ENCODE results near the gene POLN.

The POLN gene

GRCh38 chr4:2065106-2065930, 176.6 kb downstream of the POLN start:
- no peak for DNase-seq (ENCODE audit: low read depth)
- TF ChIP-seq POLR2A (IDR thresholded peaks at IDR 0.05; ENCODE audit: extremely low read depth, insufficient read length) (no peak), MYC (IDR thresholded peaks at IDR 0.05; ENCODE audit: low read depth, low read length) (no peak), CTCF (IDR thresholded peaks at IDR 0.05; ENCODE audit: low read depth, low read length) (no peak), MAX (IDR thresholded peaks at IDR 0.05; ENCODE audit: low read depth, low read length) (no peak)
- no peak overlapping the region for H3K4me3 ChIP-seq (ENCODE audit: low read depth, low read length)

GRCh38 chr4:2064276-2064991, 177.5 kb downstream of the POLN start:
- H3K4me3 ChIP-seq (ENCODE audit: low read depth, low read length) = no peak overlapping the region
- no peak for TF ChIP-seq MAX (IDR thresholded peaks at IDR 0.05; ENCODE audit: low read depth, low read length)
- no peak for TF ChIP-seq POLR2A (IDR thresholded peaks at IDR 0.05; ENCODE audit: extremely low read depth, insufficient read length)
- TF ChIP-seq MYC (IDR thresholded peaks at IDR 0.05; ENCODE audit: low read depth, low read length) = no peak
- no peak for TF ChIP-seq CTCF (IDR thresholded peaks at IDR 0.05; ENCODE audit: low read depth, low read length)
- DNase-seq (ENCODE audit: low read depth) = no peak

- no peak for DNase-seq (ENCODE audit: low read depth)
- no peak overlapping the region for H3K4me3 ChIP-seq (ENCODE audit: low read depth, low read length)
- no peak for TF ChIP-seq CTCF (IDR thresholded peaks at IDR 0.05; ENCODE audit: low read depth, low read length)
- no peak for TF ChIP-seq MYC (IDR thresholded peaks at IDR 0.05; ENCODE audit: low read depth, low read length)
- TF ChIP-seq POLR2A (IDR thresholded peaks at IDR 0.05; ENCODE audit: extremely low read depth, insufficient read length) = no peak
- TF ChIP-seq MAX (IDR thresholded peaks at IDR 0.05; ENCODE audit: low read depth, low read length) = no peak
Measured at GRCh38 chr4:2063557-2064275, 178.2 kb downstream of the POLN start.

GRCh38 chr4:2062808-2063524, 179.0 kb downstream of the POLN start:
- TF ChIP-seq MYC (IDR thresholded peaks at IDR 0.05; ENCODE audit: low read depth, low read length) (no peak), POLR2A (IDR thresholded peaks at IDR 0.05; ENCODE audit: extremely low read depth, insufficient read length) (no peak), CTCF (IDR thresholded peaks at IDR 0.05; ENCODE audit: low read depth, low read length) (no peak), MAX (IDR thresholded peaks at IDR 0.05; ENCODE audit: low read depth, low read length) (no peak)
- no peak overlapping the region for H3K4me3 ChIP-seq (ENCODE audit: low read depth, low read length)
- DNase-seq (ENCODE audit: low read depth) = no peak

- no peak overlapping the region for H3K4me3 ChIP-seq (ENCODE audit: low read depth, low read length)
- no peak for TF ChIP-seq POLR2A (IDR thresholded peaks at IDR 0.05; ENCODE audit: extremely low read depth, insufficient read length)
- no peak for TF ChIP-seq MYC (IDR thresholded peaks at IDR 0.05; ENCODE audit: low read depth, low read length)
- TF ChIP-seq CTCF (IDR thresholded peaks at IDR 0.05; ENCODE audit: low read depth, low read length) = no peak
- no peak for TF ChIP-seq MAX (IDR thresholded peaks at IDR 0.05; ENCODE audit: low read depth, low read length)
- no peak for DNase-seq (ENCODE audit: low read depth)
Measured at GRCh38 chr4:2062168-2062807, 179.6 kb downstream of the POLN start.
